HUES48 (cell line): ENCODE measurements around the gene MYL5.
A peak's percentile ranks its signal among the peaks of the same experiment; 100 is the strongest.
"Not testable (repeated sequence)": the region's sequence is repeated elsewhere in the genome, so short reads cannot be mapped to it uniquely, and the experiment has no call there.

Experiments used
- H3K27ac ChIP-seq: one replicate; pipeline ENCODE4 v1.7.0; 2013; ENCODE audit warnings: low read depth, low read length, inconsistent platforms
- H3K27me3 ChIP-seq: 2 replicates; pipeline ENCODE4 v1.6.1; 2013; ENCODE audit warnings: mild to moderate bottlenecking, low read length; ENCODE audit not compliant: control insufficient read depth, insufficient read depth
- H3K36me3 ChIP-seq: 2 replicates; pipeline ENCODE4 v1.6.1; 2013; ENCODE audit warnings: low read length; ENCODE audit not compliant: control insufficient read depth, insufficient read depth
- H3K4me1 ChIP-seq: 2 replicates; pipeline ENCODE4 v1.6.1; 2013; ENCODE audit warnings: mild to moderate bottlenecking, low read length; ENCODE audit not compliant: control insufficient read depth, insufficient read depth
- H3K4me3 ChIP-seq: 2 replicates; pipeline ENCODE4 v1.5.1; 2013; ENCODE audit warnings: mild to moderate bottlenecking, low read depth, low read length
- H3K9ac ChIP-seq: 2 replicates; pipeline ENCODE4 v1.6.1; 2013; ENCODE audit warnings: mild to moderate bottlenecking, low read depth, low read length, moderate library complexity
- H3K9me3 ChIP-seq: 2 replicates; pipeline ENCODE4 v1.6.1; 2013; ENCODE audit warnings: low read length; ENCODE audit not compliant: control insufficient read depth, insufficient read depth

The MYL5 gene

GRCh38 chr4:706083-706633, 31.8 kb downstream of the MYL5 start:
- peaks cover 11% of the 10 kb centered on the region for H3K36me3 ChIP-seq
- not testable (repeated sequence) for H3K4me1 ChIP-seq
- peak overlapping the region; percentile 82 for H3K27ac ChIP-seq

GRCh38 chr4:706834-707598, 32.7 kb downstream of the MYL5 start:
- Histone ChIP-seq H3K9me3 (no peaks in the 10 kb centered on the region), H3K27me3 (peaks cover 5% of the 10 kb centered on the region), H3K9ac (no peak overlapping the region), H3K36me3 (peaks cover 11% of the 10 kb centered on the region), H3K4me1 (peaks cover 5% of the 10 kb centered on the region; the same call in 1 of the 2 replicates), H3K4me3 (peak overlapping the region; percentile 43), H3K27ac (no peak overlapping the region)

More at GRCh38 chr4:706083-706633, 31.8 kb downstream of the MYL5 start:
- Histone ChIP-seq H3K4me3 (peak overlapping the region; percentile 86), H3K9ac (peak overlapping the region; percentile 94)
- not testable (repeated sequence) for H3K9me3 ChIP-seq, H3K27me3 ChIP-seq

DNA sequence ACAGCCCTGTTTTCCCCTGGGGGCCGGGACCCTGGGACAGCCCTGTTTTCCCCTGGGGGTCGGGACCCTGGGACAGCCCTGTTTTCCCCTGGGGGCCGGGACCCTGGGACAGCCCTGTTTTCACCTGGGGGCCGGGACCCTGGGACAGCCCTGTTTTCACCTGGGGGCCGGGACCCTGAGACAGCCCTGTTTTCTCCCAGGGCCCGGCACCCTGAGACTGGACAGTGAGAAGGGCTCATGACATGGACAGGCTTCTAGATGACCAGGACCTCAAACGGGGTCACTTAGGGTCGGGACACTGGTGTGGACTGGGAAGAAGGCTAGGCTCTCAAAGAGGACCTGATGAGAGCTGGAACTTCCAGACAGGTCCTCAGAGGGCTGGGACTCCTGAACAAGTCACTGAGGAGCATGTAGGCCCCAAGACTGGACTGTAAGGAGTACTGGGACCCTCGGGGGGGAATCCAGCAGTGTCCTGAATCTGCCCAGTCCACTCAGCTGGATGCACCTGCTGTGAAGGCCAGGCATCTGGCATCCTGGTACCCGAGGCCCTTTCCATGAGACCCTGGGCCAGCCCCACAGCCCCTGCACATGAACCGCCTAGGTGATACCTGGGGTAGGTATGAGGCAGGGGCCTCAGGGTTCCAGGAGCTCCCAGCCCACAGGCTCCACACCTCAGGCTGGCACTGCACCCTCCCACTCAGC, 33.7 kb downstream of the MYL5 start:
- peaks cover 5% of the 10 kb centered on the region for H3K27me3 ChIP-seq
- no peak overlapping the region for H3K9ac ChIP-seq
- no peak overlapping the region for H3K4me3 ChIP-seq
- peaks cover 11% of the 10 kb centered on the region for H3K36me3 ChIP-seq
- H3K9me3 ChIP-seq = no peaks in the 10 kb centered on the region
- H3K4me1 ChIP-seq = peaks cover 5% of the 10 kb centered on the region; the same call in 1 of the 2 replicates
- no peak overlapping the region for H3K27ac ChIP-seq

GRCh38 chr4:708631-708933, 34.2 kb downstream of the MYL5 start:
- no peak overlapping the region for H3K27ac ChIP-seq
- H3K4me1 ChIP-seq = peaks cover 5% of the 10 kb centered on the region; the same call in 1 of the 2 replicates
- H3K9ac ChIP-seq = no peak overlapping the region
- H3K36me3 ChIP-seq = peaks cover 11% of the 10 kb centered on the region
- H3K4me3 ChIP-seq = no peak overlapping the region
- peaks cover 5% of the 10 kb centered on the region for H3K27me3 ChIP-seq
- no peaks in the 10 kb centered on the region for H3K9me3 ChIP-seq

GRCh38 chr4:709348-709747, 35.0 kb downstream of the MYL5 start:
- no peak overlapping the region for H3K9ac ChIP-seq
- no peak overlapping the region for H3K27ac ChIP-seq
- no peak overlapping the region for H3K4me3 ChIP-seq
- H3K9me3 ChIP-seq = no peaks in the 10 kb centered on the region
- peaks cover 5% of the 10 kb centered on the region; the same call in 1 of the 2 replicates for H3K4me1 ChIP-seq
- H3K27me3 ChIP-seq = peaks cover 5% of the 10 kb centered on the region
- H3K36me3 ChIP-seq = peaks cover 15% of the 10 kb centered on the region

DNA sequence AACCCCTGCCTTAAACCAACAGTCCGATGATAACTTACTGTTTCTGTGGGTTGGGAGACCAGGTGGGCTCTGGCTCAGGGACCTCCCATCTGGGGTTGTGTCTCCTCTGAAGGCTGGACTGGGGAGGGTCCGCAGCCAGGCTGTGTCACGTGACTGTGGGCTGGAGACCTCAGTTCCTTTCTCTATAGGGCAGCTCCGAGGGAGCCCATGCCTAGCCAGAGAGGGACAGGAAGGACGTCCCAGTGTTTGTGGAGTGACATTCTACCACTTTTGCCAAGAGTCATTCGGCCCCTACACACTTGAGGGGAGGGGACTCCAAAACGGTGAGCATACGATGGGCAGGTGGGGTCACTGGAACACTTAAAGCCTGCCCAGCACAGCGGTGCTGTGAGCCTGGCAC, 35.8 kb downstream of the MYL5 start:
- H3K9ac ChIP-seq = no peak overlapping the region
- H3K4me1 ChIP-seq = peaks cover 5% of the 10 kb centered on the region; the same call in 1 of the 2 replicates
- H3K27me3 ChIP-seq = peaks cover under 1% of the 10 kb centered on the region
- H3K4me3 ChIP-seq = no peak overlapping the region
- H3K27ac ChIP-seq = no peak overlapping the region
- H3K36me3 ChIP-seq = peaks cover 18% of the 10 kb centered on the region
- H3K9me3 ChIP-seq = no peaks in the 10 kb centered on the region

- Histone ChIP-seq H3K4me3 (no peak overlapping the region), H3K27ac (no peak overlapping the region), H3K4me1 (peaks cover 5% of the 10 kb centered on the region; the same call in 1 of the 2 replicates), H3K27me3 (no peaks in the 10 kb centered on the region), H3K36me3 (peaks cover 18% of the 10 kb centered on the region), H3K9me3 (no peaks in the 10 kb centered on the region), H3K9ac (no peak overlapping the region)
These were observed 36.6 kb downstream of the MYL5 start for GRCh38 chr4:710916-711315.

DNA sequence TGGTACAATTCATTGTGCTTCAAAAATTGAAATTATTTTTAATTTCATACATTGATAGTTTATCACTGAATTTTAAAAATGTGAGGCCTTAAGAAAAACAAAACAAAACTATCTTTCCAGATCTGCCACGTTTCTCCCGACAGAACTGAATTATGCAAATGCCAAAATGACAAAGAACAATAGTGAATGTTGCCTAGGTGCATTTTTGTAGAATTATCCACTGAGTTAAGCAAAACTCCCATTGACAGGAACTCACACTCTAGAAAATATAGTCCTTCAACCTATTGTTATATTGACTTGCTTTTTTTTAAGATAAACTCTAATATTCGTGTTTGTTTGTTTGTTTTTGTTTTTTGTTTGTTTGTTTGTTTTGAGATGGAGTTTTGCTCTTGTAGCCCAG, 37.8 kb downstream of the MYL5 start:
- H3K27ac ChIP-seq = no peak overlapping the region
- H3K36me3 ChIP-seq = peaks cover 18% of the 10 kb centered on the region

DNA sequence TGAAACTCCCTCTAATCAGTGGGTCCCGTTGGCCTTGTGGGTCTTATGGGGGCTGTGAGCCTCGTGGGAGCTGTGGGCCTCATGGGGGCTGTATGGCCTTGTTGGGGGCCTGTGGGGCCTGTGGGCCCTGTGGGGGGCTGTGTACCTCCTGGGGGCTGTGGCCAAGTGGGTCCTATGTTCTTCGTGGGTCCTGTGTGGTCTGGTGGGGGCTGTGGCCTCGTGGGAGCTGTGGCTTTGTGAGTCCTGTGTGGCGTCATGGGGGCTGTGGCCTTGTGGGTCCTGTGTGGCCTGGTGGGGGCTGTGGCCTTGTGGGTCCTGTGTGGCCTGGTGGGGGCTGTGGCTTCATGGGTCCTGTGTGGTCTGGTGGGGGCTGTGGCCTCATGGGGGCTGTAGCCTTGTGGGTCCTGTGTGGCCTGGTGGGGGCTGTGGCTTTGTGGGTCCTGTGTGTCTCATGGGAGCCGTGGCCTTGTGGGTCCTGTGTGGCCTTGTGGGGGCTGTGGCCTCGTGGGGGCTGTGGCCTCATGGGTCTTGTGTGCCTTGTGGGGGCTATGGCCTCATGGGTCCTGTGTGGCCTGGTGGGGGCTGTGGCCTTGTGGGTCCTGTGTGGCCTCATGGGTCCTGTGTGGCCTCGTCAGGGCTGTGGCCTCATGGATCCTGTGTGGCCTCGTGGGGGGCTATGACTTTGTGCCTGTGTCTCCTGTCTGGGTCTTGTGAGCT, 38.7 kb downstream of the MYL5 start:
- H3K4me3 ChIP-seq = no peak overlapping the region
- peaks cover 18% of the 10 kb centered on the region for H3K36me3 ChIP-seq
- no peaks in the 10 kb centered on the region for H3K9me3 ChIP-seq
- no peak overlapping the region for H3K27ac ChIP-seq
- H3K4me1 ChIP-seq = no peaks in the 10 kb centered on the region
- H3K9ac ChIP-seq = no peak overlapping the region
- no peaks in the 10 kb centered on the region for H3K27me3 ChIP-seq

More for the DNA sequence above, 37.8 kb downstream of the MYL5 start:
- Histone ChIP-seq H3K27me3 (no peaks in the 10 kb centered on the region), H3K9me3 (no peaks in the 10 kb centered on the region), H3K4me3 (no peak overlapping the region), H3K9ac (no peak overlapping the region), H3K4me1 (peaks cover 1% of the 10 kb centered on the region; the same call in 1 of the 2 replicates)

DNA sequence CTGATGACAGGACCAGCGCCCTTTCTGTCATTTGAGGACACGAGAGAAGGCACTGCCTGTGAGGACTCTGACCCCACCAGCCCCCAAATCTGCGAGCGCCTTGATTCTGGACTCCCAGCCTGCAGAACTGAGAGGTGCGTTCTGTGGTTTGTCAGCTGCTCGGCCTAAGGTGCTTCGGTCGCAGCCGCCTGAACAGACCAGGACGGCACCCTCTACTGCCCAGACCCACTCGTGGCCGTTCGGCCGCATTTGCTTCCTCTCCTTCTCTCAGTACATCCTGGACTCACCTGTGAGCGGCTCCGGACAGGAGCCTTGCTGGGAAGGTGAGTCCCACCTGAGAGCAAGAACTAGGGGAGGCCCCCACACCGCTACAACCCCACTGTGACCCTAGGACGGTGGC, 39.7 kb downstream of the MYL5 start:
- no peaks in the 10 kb centered on the region for H3K27me3 ChIP-seq
- H3K4me3 ChIP-seq = no peak overlapping the region
- no peaks in the 10 kb centered on the region for H3K4me1 ChIP-seq
- no peaks in the 10 kb centered on the region for H3K9me3 ChIP-seq
- no peak overlapping the region for H3K9ac ChIP-seq
- H3K36me3 ChIP-seq = peaks cover 18% of the 10 kb centered on the region
- H3K27ac ChIP-seq = no peak overlapping the region
